Measurements from ENCODE around the gene PTPRZ1.

PTPRZ1 gene

DNA sequence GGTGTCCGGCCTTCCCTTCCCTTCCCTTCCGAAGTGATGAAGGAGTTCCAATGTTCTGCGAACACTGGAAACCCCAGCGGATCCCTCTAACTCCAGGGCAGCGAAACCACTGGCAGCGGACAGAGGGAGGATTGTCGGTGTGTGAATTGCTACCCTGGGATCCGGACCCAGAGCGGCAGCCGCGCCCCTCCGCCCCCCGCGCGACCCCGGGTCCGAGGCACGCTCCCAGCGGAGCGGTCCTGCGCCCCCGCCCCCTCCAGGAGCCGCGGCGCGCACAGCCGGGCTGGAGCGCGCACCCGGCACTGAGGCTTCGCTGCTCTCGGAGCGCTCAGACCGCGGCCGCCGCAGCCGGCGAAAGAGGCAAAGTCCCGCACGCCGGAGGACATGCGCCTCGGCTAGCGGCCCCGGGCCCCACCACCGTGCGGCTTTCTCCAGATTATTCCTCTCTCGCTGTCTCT lies at the start of gene PTPRZ1:
TSS of gene PTPRZ1 (plus strand) at position 331 of the 458 bp plus-strand sequence. CDS start 339 bp downstream, outside the sequence.
- no peak for DNase-seq (ENCODE audit: extremely low spot score, insufficient read length, low read depth)
- no peak for FAIRE-seq

DNA sequence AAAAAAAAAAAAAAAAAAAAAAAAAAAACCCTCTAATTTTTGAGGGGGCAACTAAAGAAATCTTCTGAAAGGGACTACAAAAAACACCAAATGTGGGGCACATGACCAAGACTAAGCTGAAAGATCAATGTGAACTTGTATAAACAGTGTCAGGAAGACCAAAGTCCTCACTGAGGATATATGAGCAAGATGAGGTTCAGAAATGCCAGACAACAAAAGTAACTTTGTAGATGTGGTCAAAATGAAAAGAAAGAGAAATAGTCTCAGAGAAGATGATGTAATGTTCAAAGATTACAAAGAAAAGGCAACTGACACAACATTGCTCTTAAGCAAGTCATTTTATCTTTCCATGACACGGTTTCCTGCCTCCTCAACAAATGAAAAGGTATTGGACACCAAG lies 48.7 kb upstream of the PTPRZ1 start:
- DNase-seq (ENCODE audit: extremely low spot score, insufficient read length, low read depth): no peak
- no peak for FAIRE-seq

DNA sequence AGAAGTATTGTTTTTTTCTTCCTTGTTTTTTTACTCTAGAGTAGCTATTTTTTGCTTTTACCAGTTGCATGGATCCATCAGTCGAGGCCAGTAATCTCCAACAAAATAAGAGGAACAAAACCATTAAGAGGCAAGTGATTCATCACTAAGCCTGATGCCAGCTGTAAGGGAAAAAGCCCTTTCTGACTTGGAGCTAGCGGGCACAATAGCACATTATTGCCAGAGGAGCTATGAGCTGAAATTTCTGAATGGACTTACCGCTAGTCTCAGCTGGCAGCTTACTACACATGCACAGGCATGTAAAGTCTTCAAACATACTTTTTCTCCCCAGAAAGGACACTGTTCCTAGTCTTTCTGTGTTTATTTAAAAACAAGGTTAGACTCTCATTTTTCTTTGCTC lies 41.6 kb upstream of the PTPRZ1 start:
- no peak for DNase-seq (ENCODE audit: extremely low spot score, insufficient read length, low read depth)
- FAIRE-seq: no peak

DNA sequence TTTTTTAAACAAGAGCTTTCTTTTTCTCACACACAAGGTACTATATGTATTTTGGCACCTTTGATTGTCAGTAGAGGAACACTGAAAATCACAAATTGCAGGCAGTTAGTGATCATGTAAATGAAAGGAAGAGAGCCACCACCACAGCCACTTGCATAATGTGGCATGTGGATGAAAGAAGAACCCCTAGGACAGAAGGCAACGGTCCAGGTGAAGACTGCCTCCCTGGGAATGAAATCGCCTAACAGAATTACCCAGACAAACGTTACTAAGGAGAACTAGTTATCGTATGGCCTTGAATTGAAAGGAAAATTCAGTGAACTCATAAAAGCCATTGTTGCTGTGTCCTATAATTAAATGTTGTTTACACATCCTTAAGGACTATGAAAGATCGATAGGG lies 41.2 kb upstream of the PTPRZ1 start:
- no peak for DNase-seq (ENCODE audit: extremely low spot score, insufficient read length, low read depth)
- no peak for FAIRE-seq

DNA sequence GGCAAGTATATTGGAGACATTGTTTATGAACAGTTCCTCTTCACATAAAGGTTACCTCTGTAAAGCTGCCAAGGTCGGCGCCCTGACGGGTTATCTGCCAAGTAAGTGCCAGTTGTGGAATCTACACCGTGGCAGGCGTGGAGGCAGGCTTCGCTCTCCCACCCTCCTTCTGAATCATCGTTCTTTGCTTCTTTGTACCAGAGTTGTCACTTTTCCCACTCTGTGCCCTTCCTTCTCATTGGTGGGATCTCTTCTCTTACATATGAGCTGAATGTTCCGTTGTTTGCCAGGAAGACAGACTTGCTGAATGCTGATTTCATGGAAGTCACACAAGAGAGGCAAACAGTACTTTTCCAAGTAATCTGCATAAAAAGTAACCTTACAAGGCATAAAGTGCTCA lies 40.6 kb upstream of the PTPRZ1 start:
- FAIRE-seq: no peak
- no peak for DNase-seq (ENCODE audit: extremely low spot score, insufficient read length, low read depth)

DNA sequence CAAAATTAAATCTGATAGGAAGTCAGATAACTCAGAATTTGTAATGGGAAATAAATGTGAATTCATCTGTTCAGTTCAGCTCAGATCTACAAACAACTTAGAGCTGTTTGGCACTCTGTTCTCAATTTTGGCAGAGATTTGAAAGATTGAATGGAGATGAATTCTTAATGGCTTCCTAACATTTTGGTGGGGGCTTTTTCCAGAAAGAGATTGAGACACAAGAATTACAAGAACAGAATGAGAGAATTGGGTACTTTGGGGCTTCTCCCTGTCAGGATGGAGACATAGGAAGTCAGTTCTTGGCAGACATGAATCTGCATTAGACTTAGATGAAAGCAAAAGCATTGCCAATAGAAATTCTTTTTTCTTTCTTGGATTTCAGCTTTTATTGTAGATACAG lies 39.0 kb upstream of the PTPRZ1 start:
- no peak for DNase-seq (ENCODE audit: extremely low spot score, insufficient read length, low read depth)
- no peak for FAIRE-seq

DNA sequence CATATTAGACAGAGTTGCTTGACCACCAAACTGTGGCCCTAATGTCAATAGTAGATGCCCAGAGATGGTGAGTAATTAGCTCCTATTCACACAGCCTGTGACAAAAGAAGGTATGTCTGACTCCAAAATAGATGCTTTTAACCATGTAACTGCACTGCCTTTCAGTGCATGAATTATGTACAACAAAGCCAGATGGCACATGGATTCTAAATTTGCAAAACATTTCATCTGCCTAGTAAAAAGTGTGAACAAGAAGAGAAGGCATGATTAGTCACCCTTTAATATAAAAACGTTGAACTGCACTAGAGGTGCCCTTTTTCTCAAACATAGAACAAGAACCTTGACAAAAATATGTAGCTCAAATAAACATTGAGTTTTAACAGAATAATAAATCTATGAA lies 35.5 kb upstream of the PTPRZ1 start:
- FAIRE-seq: no peak

DNA sequence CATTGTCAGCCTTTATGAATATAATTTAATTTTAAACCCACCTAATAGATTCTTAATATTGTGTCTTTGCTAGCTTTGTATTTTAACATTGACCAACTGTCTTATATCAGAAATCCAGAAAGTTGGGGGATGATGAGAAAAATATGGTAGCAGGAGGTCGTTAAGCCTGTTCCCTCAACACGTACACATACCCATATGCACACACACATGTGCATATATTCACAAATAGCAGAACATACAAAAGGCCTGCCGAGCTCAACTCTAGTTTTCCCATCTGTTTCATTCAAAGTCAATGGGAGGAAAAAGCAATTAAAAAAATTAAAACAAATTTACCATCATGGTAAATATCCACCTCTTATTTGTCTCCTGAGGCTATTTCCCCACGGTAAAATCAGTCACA lies 25.9 kb upstream of the PTPRZ1 start:
- DNase-seq (ENCODE audit: extremely low spot score, insufficient read length, low read depth) (no peak), FAIRE-seq (no peak)

More for the DNA sequence above, 35.5 kb upstream of the PTPRZ1 start:
- DNase-seq (ENCODE audit: extremely low spot score, insufficient read length, low read depth): no peak

DNA sequence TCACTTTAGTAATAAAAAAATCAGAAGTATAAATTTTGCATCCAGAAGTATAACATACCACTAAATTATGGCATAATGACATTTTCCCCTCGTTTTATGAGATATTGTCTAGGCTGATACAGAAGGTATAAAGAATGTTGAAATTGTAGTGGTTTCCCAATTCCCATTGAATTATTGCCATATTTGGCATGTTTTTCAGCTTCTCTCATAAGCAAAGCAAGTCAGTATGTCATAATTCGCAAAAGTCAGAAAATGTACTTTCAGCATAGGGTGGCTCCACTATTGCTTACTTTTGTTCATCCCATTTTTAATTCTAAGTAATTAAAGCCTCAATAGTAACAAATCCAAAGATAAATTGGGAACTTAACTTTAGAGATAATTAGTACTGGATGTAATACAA lies 19.7 kb upstream of the PTPRZ1 start:
- FAIRE-seq (no peak), DNase-seq (ENCODE audit: extremely low spot score, insufficient read length, low read depth) (no peak)

DNA sequence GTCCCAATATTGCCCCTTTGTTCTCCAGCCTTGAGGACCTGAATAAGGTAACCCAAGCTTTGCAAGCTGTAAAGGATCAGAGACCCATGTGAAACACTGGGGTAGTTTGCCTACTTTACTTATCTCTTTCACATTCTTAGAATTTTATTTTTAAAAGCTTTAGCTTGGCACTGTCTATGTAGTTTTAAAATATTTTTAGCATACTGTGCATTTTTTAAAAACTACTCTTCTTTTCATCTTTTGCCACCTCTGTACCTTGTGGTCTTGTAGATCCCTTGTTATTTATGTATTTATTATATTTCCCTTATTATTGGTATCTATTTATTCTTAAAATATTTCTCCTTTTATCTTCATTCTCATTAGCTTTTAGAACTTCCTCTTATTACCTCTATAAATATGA lies 12.0 kb upstream of the PTPRZ1 start:
- DNase-seq (ENCODE audit: extremely low spot score, insufficient read length, low read depth): no peak
- FAIRE-seq: no peak

DNA sequence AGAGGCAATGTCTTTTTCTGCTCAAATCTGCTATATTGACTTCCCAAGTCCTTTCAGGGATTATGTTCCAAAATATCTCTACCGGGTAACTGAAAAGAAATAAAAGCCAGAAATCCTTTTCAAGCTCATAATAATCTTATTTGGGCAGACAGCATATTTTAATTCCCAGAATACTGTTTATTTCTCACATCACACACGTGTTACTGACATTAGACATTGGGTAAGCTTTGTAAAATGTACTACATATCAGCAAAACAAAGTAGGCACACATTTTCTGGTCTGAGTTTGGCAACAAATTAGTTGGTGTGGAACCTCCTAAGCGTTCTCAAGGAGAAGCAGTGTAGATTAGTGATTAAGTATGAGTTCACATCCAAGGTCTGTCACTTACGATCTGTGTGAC lies 10.4 kb upstream of the PTPRZ1 start:
- FAIRE-seq: no peak
- no peak for DNase-seq (ENCODE audit: extremely low spot score, insufficient read length, low read depth)

DNA sequence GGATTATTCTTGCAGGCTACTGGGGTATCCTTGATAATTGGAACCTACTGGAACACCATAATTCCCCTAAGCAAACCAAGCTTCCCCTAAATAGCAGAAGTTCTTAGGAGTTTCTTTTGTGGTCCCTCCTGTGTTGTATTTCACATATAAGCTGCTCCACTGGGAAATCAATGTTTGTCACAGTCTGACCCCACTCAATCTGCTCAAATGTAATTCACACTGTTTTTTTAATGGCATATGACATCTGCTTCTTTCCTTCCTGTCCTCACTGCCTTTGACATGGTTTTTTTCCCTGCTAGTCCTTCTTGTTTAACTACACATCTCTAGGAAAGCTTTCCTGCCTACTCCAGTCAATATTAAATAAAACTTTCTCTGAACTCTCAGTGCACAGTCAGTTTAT lies 1.8 kb upstream of the PTPRZ1 start:
- DNase-seq (ENCODE audit: extremely low spot score, insufficient read length, low read depth) (no peak), FAIRE-seq (no peak)

DNA sequence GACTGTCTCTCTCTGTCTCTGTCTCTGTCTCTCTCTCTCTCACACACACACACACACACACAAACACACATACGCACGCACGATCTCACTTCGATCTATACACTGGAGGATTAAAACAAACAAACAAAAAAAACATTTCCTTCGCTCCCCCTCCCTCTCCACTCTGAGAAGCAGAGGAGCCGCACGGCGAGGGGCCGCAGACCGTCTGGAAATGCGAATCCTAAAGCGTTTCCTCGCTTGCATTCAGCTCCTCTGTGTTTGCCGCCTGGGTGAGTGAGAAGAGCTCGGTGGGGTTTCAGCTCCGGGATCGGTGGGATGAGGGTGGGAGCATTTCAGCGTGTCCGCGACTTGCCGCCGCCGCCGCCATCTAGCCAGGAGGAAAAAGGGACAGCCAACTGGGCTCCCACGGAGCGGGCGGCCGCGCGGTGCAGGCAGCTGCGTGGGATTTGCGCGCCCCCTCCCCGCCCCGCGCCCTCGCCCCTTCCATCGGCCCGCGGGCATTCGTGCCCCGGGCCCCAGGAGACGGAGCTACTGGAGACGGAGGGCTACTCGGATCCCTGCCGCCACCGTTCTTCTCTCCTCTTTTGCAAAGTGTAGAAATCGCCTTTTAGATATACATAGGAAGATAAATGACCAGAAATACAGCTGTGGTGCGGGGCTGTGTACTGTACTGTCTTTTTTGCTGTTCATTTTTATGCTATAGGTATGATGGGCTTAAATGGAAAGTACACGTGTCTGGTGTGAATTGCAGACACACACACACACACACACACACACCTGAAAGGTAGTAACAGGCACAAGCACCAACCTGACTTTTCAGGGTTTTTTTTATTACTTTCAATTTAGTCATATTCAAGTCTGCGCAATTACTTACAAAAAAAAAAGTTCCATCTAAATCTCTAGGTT lies 581 bp downstream of the PTPRZ1 start:
- DNase-seq (ENCODE audit: extremely low spot score, insufficient read length, low read depth) (no peak), FAIRE-seq (no peak)

DNA sequence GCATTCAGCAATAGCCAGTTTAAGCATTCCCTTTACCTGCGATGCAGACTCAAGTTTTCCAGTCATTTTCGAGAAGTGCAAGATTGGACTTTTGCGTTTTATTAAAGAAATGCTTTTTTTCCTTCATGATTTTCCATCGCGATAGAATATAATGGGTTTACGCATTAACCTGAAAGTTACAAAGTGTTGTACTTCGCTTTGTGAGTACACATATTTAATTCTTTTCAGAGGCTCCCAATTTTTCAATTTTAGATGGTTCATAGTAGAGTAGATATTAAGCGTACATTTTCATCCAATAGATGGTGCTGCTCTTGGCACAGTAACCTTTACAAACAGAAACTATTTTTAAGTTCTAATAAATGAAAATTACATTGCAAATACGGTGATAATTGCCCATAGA lies 1.3 kb downstream of the PTPRZ1 start:
- FAIRE-seq: no peak
- no peak for DNase-seq (ENCODE audit: extremely low spot score, insufficient read length, low read depth)

DNA sequence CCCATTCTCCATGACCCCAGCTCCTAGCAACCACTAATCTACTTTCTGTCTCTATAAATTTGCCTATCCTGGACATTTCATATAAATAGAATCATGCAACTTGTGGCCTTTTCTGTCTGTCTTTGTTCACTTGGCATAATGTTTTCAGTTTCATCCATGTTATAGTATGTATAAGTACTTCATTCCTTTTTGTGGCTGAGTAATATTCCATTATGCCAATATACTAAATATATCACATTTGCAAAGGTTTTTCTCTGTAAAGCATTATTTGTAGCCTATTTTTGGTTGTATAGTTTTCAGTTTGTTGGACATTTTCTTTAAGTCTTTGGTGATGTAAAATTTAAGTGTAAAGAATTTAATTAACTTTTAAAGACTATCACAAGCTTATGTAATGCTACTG lies 2.2 kb downstream of the PTPRZ1 start:
- DNase-seq (ENCODE audit: extremely low spot score, insufficient read length, low read depth): no peak
- no peak for FAIRE-seq

DNA sequence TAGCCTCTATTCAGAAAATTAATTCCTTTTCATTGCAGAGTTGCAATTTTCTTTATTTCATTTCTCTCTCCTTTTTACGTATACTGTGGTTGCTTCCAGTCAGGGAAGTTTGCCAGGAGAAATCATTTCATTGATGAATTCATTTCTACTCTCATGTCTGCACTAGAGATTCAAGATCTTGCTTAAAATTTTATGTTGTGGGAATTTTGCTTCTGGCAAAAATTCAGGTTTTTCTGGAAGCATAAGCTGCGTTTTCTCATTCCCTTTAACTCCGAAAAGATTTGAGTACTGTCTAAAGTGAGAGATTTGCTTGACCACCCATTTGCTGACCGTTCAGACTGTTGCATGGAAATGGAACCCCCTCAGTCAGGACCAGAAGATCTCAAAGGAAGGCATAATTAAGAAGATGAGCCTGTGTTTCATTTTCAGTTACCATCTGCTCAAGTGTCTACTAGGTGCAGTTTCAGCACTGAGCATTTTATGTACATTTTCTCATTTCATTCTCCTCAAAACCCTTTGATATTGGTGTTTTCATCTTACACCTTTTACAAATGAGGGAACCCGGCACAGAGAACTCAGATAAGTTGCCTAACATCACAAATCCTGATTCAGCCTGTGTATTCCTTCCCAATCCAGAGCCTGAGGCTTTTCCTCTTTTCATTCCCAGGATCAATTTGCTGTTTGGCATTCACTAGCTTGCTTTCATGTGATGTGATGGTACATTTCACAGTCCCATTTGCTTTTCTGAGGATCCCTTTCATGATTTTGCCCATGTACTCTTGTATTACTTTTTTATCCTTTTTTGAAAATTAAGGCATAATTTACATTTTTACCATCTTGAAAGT lies 3.9 kb downstream of the PTPRZ1 start:
- no peak for FAIRE-seq
- no peak for DNase-seq (ENCODE audit: extremely low spot score, insufficient read length, low read depth)

DNA sequence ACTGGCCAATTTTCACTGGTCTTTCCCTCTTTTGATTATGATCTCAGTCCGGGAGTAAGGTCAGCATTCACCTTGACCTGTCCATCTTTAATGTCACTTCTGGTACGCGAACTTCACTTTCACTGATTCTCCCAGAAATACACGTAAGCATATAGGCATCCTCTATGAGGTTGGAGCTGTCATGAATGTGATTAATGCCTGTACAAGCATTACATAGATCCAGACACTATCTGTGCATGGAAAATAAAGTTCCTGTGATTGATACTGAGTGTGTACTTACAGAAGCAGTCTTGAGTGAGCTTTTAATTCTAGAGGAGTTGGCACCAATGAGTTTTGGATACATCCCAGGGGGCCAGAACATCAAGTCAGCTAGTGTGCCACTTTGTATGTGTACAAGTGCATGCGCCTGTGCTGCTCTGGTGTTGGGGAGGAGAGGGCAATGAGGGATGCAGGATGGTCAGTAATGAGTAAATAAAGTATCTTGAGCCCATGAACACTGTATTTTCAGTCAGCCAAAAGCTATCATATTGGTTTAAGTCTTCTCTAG lies 6.0 kb downstream of the PTPRZ1 start:
- DNase-seq (ENCODE audit: extremely low spot score, insufficient read length, low read depth): no peak
- no peak for FAIRE-seq

DNA sequence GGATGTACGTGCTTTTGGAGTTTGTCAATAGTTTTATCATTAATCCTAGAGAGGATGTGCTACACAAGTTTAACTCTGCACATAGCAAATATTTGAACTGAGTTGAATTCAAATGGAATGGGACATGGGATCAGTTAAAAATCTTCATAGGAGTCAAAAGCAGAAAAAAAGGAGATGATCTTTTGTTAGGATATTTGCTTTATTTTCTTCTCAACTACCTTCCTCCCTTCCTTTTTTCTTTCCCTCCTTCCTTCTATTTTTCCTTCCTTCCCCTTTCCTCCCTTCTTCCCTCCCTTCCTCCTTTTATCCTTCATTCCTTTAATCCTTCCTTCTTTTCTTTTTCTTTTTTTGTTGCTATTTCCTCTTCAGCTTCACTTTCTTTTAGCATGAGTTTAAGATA lies 6.6 kb downstream of the PTPRZ1 start:
- DNase-seq (ENCODE audit: extremely low spot score, insufficient read length, low read depth): no peak
- FAIRE-seq: no peak

DNA sequence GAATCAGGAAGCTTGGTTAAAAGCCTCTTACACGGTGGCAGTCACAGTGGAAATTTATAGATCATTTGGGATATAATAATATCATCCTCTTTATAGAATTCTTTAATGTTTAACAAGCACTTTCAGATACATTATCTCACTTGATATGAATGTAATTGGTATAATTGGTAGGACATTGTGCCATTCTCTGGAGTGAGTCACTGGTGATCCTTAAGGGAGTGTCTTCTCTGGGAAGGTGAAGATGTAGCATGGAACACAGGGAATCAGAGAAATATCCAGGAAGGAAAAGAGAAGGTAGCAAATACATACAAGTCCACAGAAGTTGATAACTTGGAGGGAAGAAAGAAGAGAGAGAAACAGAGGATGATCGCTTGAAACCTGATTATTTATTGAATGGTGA lies 9.8 kb downstream of the PTPRZ1 start:
- DNase-seq (ENCODE audit: extremely low spot score, insufficient read length, low read depth): no peak
- FAIRE-seq: no peak

DNA sequence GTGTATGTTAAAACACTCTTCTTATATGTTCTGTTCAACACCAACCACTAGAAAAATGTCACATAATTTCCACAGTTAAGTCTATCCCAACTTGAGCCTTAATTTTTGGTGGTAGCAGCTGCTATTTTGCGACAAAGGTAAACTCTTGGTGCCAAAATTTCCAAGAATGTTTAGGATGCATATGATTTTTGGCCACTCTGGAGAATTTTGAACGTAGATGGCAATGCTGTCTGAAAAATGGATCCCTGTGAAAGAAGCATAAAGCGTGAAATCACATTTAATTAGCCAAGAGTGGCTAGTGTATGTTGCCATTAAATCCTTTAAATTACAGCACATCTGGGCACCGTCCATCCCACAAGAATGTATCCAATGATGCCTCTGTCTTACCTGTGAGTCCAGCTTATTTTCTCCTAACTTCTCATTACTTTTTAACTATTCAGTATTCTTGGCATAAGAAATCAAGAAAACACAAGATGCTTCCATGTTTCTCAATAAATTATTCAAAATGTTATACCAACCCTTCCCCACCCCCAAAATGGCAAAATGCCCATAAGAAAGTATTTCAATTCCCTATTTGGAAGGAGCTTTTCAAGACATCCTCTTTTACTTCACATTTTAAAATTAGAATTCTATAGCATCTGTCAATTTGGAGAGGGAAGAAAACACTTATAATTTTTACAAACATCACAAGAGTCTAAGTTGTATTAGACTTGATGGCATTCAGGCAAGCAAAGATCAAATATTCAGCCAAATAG lies 12.4 kb downstream of the PTPRZ1 start:
- FAIRE-seq (no peak), DNase-seq (ENCODE audit: extremely low spot score, insufficient read length, low read depth) (no peak)

Measured in GM18507 (cell line).